HG03097 (cell line): Measurements from ENCODE around the gene KHDRBS2.
"Not testable (repeated sequence)": the region's sequence is repeated elsewhere in the genome, so short reads cannot be mapped to it uniquely, and the experiment has no call there.

Source experiments
- ATAC-seq: cut with Tn5 transposase; IDR thresholded peaks from one replicate; pipeline ENCODE4 v1.9.1; 2021; ENCODE audit not compliant: unreplicated experiment, low FRiP score

Gene KHDRBS2

GRCh38 chr6:61886608-61887259 lies 399.3 kb downstream of the KHDRBS2 start:
- ATAC-seq = no peak

- no peak for ATAC-seq
Measured at GRCh38 chr6:61869632-61870400, 416.2 kb downstream of the KHDRBS2 start.

- ATAC-seq = no peak
Measured at GRCh38 chr6:61868507-61869080, 417.4 kb downstream of the KHDRBS2 start.

DNA sequence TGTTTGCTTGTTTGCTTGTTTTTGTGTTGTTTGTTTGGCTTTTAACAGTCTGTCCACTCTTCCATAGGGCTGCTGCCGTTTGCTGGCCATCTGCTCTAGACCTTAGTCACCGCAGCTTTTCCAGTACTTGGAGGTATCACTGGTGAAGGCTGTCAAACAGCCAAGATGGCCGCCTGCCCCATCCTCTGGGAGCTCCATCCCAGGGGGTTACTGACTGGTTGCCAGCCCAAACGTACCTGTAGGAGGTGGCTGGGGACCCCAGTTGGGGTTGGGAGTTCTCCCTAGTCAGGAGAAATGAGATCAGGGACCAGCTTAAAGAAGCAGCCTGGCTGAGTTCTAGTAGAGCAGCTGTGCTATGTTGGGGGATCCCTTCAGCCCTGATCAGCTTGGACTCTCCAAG lies 418.4 kb downstream of the KHDRBS2 start:
- no peak for ATAC-seq

- no peak for ATAC-seq
Measured at GRCh38 chr6:61857541-61857940, 428.5 kb downstream of the KHDRBS2 start.

DNA sequence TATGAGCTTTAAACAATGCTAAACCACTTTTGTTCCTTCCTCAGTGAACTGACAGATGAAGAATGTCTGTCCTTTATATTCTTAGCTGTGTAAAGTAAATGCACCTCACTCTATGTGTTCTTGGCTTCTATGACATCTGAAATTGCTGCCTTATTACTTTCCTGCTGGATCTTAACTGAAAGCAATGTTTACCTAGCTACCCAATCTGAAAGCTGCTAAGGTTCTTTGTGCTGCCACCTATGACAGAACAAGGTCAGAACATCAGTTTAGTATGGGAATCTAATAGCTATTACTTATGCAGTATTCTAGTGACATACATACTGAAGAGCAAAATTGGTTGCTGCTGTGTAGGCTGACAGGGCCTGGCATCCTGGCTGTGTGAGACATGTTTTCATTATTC lies 444.1 kb downstream of the KHDRBS2 start:
- ATAC-seq = no peak

GRCh38 chr6:61835237-61835636 lies 450.8 kb downstream of the KHDRBS2 start:
- no peak for ATAC-seq

DNA sequence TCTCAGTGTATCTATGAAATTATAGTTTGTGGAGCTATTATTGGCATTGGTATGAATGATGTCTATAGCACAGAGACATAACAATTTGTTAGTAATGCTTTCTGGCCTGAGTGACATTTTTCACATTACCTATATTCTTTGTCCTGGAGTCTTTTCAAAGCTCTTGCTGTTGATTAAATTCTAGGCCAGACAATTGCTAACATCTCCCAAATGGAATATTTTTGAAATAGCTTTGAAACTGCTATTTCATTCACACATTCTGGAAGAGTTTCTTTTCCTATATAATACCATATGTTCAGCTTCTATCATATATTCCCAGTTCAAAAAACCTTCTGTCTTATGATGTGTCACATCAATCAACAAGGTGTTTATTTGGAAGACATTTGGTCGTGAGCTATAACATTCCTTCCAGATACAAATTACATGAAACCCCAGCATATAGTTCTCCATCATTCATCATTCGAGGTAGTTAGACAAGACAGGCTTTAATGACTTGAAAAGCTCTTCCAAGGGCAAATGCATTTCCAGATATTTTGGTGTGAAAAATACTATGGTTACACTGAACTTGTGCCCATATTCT lies 452.8 kb downstream of the KHDRBS2 start:
- no peak for ATAC-seq

- no peak for ATAC-seq
Measured at GRCh38 chr6:61817716-61818115, 468.3 kb downstream of the KHDRBS2 start.

GRCh38 chr6:61810047-61810446 lies 476.0 kb downstream of the KHDRBS2 start:
- no peak for ATAC-seq

DNA sequence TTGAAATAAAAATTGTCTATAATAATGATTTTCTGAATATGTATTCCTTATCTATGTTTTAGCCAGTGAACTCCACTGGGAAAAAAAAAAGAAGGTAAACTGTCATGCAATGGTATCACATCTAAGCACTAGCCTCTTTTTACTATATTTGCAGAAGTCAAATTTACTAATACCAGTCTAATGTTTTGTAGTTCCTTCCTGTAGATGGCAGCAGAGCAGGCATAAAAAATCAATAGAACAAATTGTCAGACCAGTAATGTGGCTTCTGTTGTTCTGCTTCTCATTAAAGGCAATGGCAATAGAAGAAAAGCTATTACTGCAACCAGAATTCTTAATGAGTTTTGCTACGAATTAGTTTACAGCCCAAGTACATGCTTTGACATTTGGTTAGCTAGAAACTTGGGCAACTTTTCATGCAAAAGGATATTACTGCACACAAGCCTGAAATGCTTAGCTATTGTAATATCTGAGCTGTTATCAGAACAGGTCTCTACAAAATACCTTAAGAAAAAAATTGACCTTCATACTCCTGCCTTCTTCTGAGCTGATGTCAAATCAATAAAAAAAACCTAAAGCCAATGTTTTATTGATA lies 476.9 kb downstream of the KHDRBS2 start:
- ATAC-seq = no peak

- ATAC-seq = no peak
Measured at GRCh38 chr6:61787998-61788397, 498.0 kb downstream of the KHDRBS2 start.

DNA sequence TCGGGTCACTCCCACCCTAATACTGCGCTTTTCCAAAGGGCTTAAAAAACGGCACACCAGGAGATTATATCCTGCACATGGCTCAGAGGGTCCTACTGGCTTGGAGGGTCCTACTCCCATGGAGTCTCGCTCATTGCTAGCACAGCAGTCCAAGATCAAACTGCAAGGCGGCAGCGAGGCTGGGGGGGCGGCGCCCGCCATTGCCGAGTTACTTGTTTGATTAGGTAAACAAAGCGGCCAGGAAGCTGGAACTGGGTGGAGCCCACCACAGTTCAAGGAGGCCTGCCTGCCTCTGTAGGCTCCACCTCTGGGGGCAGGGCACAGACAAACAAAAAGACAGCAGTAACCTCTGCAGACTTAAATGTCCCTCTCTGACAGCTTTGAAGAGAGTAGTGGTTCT lies 516.6 kb downstream of the KHDRBS2 start:
- not testable (repeated sequence) for ATAC-seq

DNA sequence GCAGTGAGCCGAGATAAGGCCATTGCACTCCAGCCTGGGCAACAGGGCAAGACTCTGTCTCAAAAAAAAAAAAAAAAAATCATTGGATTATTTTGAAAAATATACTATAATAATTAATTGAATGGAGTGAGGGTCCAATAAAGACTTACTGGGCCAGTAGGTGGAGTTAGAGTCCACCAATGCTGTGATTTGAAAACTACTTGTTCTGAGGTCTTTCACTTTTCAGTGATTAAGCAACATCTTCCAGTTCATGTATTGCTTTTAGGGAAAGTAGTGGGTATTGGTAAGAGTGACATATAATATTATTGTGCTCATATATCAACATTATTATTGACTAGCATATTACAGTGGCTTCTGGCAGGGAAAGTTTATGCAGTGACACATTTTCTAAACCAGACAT lies 530.3 kb downstream of the KHDRBS2 start:
- ATAC-seq = no peak

DNA sequence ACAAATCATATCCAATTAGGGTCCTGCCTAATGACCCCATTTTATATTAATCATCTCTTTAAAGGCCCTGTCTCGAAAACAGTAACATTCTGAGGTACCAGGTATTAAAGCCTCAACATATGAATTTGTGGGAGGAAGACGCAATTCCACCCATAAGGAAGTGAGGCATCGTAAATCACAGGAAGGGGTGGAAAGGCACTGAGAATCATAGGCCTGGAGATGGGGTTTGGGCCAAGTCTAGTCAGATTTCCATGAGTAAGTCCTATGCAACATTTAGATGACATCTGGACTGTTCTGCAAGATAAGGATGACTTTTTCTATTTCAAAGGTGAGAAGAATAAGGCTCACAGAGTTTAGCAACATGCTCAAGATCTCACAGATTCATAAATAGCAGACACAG lies 534.0 kb downstream of the KHDRBS2 start:
- ATAC-seq = no peak

GRCh38 chr6:61745994-61746393 lies 540.0 kb downstream of the KHDRBS2 start:
- ATAC-seq = no peak

- ATAC-seq = no peak
Measured at GRCh38 chr6:61711849-61712248, 574.2 kb downstream of the KHDRBS2 start.

GRCh38 chr6:61688165-61688564 lies 597.9 kb downstream of the KHDRBS2 start:
- ATAC-seq = no peak

DNA sequence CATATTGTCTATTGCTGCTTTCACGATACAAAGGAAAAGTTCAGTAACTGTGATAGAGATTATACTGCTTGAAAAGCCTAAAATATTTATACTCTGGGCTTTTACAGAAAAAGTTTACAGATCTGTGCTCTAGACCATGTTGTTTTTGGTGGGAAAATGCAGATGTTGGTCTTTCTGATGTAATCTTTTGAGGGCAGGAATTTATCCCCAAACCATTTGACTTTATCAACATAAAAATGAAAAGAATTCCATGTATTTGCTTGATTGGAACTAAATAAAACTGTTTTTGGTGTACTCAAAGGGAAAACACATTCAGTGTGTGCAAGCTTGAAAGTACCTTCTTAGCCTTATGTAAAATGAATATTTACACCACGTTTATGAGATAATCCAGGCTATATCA lies 603.5 kb downstream of the KHDRBS2 start:
- no peak for ATAC-seq

DNA sequence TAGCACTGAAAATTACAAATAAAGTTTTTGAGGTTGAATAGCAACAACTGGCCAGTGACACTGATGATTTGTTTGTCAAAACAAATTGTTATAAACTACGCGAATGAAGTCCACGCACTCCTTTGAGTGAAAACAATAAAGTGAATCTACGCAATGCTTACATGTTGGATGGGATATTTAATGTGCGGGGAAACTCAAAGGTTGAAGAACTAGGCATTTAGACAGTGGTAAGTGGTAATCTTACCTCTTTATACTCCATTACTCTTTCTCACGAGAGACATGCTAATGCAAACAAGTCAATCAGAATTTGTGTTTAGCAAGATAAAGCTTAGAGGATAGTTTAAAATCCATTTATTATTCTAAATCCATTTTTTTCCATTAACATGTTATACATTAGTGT lies 606.4 kb downstream of the KHDRBS2 start:
- ATAC-seq = no peak

- ATAC-seq = no peak
Measured at GRCh38 chr6:61675734-61676133, 610.3 kb downstream of the KHDRBS2 start.
